Glutamatergic neuron (in vitro differentiated cells): ENCODE measurements around the gene SCTR. TPM values are rescaled to one million over a fixed set of nuclear protein-coding genes. Genes with fewer than 3 reads are reported as not detected.

Source experiments
- DNase-seq: peaks from one replicate; pipeline ENCODE4 v3.0.0; 2022
- H3K27ac Mint-ChIP-seq: one replicate; pipeline ENCODE4 v1.8.0; 2020; ENCODE audit warnings: mild to moderate bottlenecking, mixed read lengths, inconsistent platforms; ENCODE audit not compliant: unreplicated experiment
- H3K27me3 Mint-ChIP-seq: one replicate; pipeline ENCODE4 v1.8.0; 2020; ENCODE audit warnings: mild to moderate bottlenecking, moderate library complexity, mixed read lengths, inconsistent platforms; ENCODE audit not compliant: unreplicated experiment
- H3K36me3 Mint-ChIP-seq: one replicate; pipeline ENCODE4 v1.8.0; 2020; ENCODE audit warnings: mild to moderate bottlenecking, mixed read lengths, inconsistent platforms; ENCODE audit not compliant: unreplicated experiment
- H3K4me1 Mint-ChIP-seq: one replicate; pipeline ENCODE4 v1.8.0; 2020; ENCODE audit warnings: mild to moderate bottlenecking, low read depth, mixed read lengths, inconsistent platforms; ENCODE audit not compliant: unreplicated experiment
- H3K4me3 Mint-ChIP-seq: one replicate; pipeline ENCODE4 v1.8.0; 2020; ENCODE audit warnings: mild to moderate bottlenecking, mixed read lengths, inconsistent platforms; ENCODE audit not compliant: unreplicated experiment
- H3K9me3 Mint-ChIP-seq: one replicate; pipeline ENCODE4 v1.8.0; 2020; ENCODE audit warnings: mild to moderate bottlenecking, moderate library complexity, mixed read lengths, inconsistent platforms; ENCODE audit not compliant: unreplicated experiment
- total RNA-seq: library from RNA; stranded (reverse); fragmentation: NEBNext Ultra II Directional; extraction: Animal tissue kit (Norgen Biotek cat#: 25700); gene quantifications from one replicate; pipeline ENCODE4 v1.2.1, GENCODE V29; 2021; ENCODE audit not compliant: unreplicated experiment
- TF ChIP-seq, protein P1 (sequence below): fragments of 200-600 bp; sonication (generic); IDR thresholded peaks from one replicate; pipeline ENCODE4 v1.5.0; 2021; ENCODE audit not compliant: partially characterized antibody, unreplicated experiment

The SCTR gene
- total RNA-seq, 1 donor from 2014 or later, result not detected

DNA sequence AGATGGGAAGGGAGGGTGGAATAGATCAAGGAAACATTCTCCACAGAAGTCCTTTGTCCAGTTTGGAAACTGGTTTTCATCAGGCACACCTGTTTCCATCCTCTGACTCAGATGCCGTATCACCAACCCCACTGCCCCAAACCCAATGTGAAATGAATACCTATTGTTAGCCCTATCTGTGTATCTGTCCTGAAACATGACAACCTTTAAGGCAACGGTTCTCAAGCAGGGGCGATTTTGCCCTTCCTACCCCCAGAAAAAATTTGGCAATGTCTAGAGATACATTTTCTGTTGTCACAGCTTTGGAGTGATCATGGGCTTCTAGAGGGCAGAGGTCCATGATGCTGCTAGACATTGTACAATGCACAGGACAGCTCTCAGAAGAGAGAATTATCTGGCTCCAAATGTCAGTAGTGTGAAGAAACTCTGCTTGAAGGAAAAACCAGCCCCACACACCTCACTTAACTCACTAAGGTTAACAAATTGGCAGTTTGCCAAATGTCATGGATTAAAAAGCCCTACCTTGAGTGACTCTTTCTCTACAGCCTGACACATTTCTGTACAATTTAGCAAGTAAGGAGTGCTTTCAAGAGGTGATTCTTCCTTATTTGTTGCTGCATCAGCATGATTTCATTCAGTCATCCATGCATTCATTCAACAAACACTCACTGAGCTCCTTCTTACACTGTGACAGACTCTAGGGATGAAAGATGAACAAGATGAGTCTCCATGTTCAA, 3.4 kb downstream of the SCTR start:
- H3K27me3 Mint-ChIP-seq, result peaks cover 14% of the 10 kb centered on the region
- peaks cover 5% of the 10 kb centered on the region for H3K9me3 Mint-ChIP-seq
- peaks cover 4% of the 10 kb centered on the region for H3K4me1 Mint-ChIP-seq
- no peak overlapping the region for H3K4me3 Mint-ChIP-seq
- H3K36me3 Mint-ChIP-seq, result peaks cover 5% of the 10 kb centered on the region
- no peak overlapping the region for H3K27ac Mint-ChIP-seq
- TF ChIP-seq, protein P1, sequence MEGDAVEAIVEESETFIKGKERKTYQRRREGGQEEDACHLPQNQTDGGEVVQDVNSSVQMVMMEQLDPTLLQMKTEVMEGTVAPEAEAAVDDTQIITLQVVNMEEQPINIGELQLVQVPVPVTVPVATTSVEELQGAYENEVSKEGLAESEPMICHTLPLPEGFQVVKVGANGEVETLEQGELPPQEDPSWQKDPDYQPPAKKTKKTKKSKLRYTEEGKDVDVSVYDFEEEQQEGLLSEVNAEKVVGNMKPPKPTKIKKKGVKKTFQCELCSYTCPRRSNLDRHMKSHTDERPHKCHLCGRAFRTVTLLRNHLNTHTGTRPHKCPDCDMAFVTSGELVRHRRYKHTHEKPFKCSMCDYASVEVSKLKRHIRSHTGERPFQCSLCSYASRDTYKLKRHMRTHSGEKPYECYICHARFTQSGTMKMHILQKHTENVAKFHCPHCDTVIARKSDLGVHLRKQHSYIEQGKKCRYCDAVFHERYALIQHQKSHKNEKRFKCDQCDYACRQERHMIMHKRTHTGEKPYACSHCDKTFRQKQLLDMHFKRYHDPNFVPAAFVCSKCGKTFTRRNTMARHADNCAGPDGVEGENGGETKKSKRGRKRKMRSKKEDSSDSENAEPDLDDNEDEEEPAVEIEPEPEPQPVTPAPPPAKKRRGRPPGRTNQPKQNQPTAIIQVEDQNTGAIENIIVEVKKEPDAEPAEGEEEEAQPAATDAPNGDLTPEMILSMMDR, result no peak
- no peak for DNase-seq

DNA sequence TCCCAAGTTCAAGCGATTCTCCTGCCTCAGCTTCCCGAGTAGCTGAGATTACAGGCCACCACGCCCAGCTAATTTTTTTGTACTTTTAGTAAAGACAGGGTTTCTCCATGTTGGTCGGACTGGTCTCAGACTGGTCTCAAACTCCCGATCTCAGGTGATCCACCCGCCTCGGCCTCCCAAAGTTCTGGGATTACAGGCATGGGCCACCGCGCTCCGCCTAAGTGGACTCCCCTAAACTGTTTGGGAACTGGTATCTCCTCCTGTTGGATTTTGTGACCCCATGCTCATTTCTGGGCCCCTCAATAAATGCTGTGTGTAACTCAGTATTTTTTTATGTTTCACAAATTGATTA, 5.2 kb downstream of the SCTR start:
- H3K4me1 Mint-ChIP-seq, result peaks cover 4% of the 10 kb centered on the region
- TF ChIP-seq, protein P1, result no peak
- no peak for DNase-seq
- peaks cover 5% of the 10 kb centered on the region for H3K9me3 Mint-ChIP-seq
- peaks cover 5% of the 10 kb centered on the region for H3K36me3 Mint-ChIP-seq
- no peak overlapping the region for H3K4me3 Mint-ChIP-seq
- peaks cover 12% of the 10 kb centered on the region for H3K27me3 Mint-ChIP-seq
- H3K27ac Mint-ChIP-seq, result no peak overlapping the region

DNA sequence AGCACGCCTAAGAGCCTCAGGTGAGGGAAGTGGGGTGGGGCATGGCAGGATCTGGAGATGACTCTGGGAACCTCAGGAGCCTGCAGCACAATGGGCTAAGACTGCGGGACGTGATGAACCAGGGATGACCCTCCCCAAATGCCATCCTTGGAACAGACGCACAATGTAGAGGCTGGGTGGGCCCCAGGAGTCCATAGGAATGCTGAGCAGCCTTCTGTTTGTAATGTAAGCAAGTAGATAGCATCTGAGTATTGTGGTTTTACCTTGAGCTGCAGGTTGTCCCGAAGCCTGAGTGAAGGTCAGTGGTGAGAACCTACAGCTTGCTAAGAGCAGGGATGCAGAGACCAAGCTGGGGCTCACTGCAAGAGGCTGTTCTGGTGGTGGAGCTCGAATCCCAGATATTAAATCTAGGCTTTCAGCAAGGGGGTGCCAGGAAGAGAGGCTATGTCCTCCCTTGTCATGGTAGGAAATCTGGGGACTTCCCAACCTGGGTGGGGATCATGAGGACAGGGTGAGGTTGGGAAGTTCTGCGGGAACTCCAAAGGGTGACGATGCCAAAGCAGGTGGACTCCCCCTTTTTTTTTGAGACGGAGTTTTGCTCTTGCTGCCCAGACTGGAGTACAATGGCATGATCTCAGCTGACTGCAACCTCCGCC, 5.8 kb downstream of the SCTR start:
- peaks cover 5% of the 10 kb centered on the region for H3K9me3 Mint-ChIP-seq
- peaks cover 5% of the 10 kb centered on the region for H3K36me3 Mint-ChIP-seq
- peaks cover 8% of the 10 kb centered on the region for H3K27me3 Mint-ChIP-seq
- H3K4me3 Mint-ChIP-seq, result no peak overlapping the region
- no peak for DNase-seq
- H3K4me1 Mint-ChIP-seq, result peaks cover 1% of the 10 kb centered on the region
- TF ChIP-seq, protein P1, result no peak
- no peak overlapping the region for H3K27ac Mint-ChIP-seq

DNA sequence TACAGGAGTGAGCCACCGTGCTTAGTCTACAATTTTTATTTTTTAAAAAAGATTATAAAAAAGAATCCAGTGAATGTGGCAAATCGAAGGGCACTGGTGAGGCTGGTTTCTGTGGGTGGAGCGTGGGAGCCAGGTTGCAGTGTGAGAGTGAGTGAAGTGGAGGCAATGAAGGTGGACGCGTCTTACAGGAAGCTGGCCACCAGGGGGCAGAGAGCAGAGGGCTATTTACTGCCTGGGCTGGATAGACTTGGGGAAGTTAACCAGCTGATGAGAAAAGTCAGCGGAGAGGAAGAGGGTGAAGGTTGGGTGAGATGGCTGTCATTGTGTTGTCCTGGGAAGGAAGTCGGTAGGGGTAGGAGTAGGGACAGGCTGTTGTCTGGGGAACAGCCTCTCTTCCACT, 6.8 kb downstream of the SCTR start:
- TF ChIP-seq, protein P1, result peak; percentile 87
- Mint-ChIP-seq H3K27ac (no peak overlapping the region), H3K36me3 (peaks cover 5% of the 10 kb centered on the region), H3K9me3 (peaks cover 5% of the 10 kb centered on the region), H3K27me3 (peaks cover 2% of the 10 kb centered on the region), H3K4me1 (no peaks in the 10 kb centered on the region), H3K4me3 (no peak overlapping the region)
- peak; percentile 80 for DNase-seq

DNA sequence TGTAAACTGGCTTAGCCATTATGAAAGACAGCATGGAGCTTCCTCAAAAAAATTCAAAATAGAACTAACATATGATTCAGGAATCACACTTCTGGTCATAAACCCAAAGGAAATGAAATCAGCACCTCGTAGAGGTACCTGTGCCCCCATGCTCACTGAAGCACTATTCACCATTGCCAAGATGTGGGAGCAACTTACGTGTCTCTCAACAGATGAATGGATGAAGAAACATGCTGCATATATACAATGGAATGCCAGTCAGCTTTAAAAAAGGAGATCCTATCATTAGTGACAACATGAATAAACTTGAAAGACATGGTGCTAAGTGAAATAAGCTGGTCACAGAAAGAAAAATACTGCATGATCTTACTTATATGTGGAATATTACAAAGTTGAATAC, 8.2 kb downstream of the SCTR start:
- Mint-ChIP-seq H3K4me1 (no peaks in the 10 kb centered on the region), H3K36me3 (peaks cover 5% of the 10 kb centered on the region), H3K9me3 (peaks cover 5% of the 10 kb centered on the region), H3K27me3 (no peaks in the 10 kb centered on the region), H3K4me3 (no peak overlapping the region), H3K27ac (no peak overlapping the region)
- TF ChIP-seq, protein P1, result no peak
- no peak for DNase-seq
